Skeletal muscle tissue (tissue), 4 donors: ENCODE data around the gene FAM20B. TPM values are rescaled to one million over a fixed set of nuclear protein-coding genes. Genes with fewer than 3 reads are reported as not detected.

Experiments
- H3K27ac ChIP-seq: one replicate; pipeline ENCODE4 v1.7.0; 2013; ENCODE audit warnings: mild to moderate bottlenecking, low read depth, low read length, inconsistent platforms
- H3K27me3 ChIP-seq, 3 donors: one replicate each; pipeline ENCODE4 v1.7.0; 2013; ENCODE audit warnings: low read length in 3 of 3; ENCODE audit not compliant: control insufficient read depth in 3 of 3, insufficient read depth in 3 of 3
- H3K36me3 ChIP-seq, 3 donors: one replicate each; pipeline ENCODE4 v1.7.0; 2013; ENCODE audit warnings: low read length in 3 of 3; ENCODE audit not compliant: control insufficient read depth in 3 of 3, insufficient read depth in 3 of 3
- H3K4me1 ChIP-seq, 3 donors: one replicate each; pipeline ENCODE4 v1.7.0; 2013; ENCODE audit warnings: low read length in 3 of 3, mild to moderate bottlenecking in 3 of 3; ENCODE audit not compliant: control insufficient read depth in 3 of 3, insufficient read depth in 3 of 3
- H3K4me3 ChIP-seq, 3 donors: one replicate each; pipeline ENCODE4 v1.7.0; 2013; ENCODE audit warnings: low read length in 3 of 3
- H3K9ac ChIP-seq, 3 donors: one replicate each; pipeline ENCODE4 v1.7.0; 2013; ENCODE audit warnings: low read length in 3 of 3, mild to moderate bottlenecking in 3 of 3, moderate library complexity in 2 of 3, low read depth in 1 of 3
- H3K9me3 ChIP-seq, 3 donors: one replicate each; pipeline ENCODE4 v1.7.0; 2013; ENCODE audit warnings: low read length in 3 of 3; ENCODE audit not compliant: control insufficient read depth in 3 of 3
- total RNA-seq: library from RNA; depleted of rRNA; stranded (reverse); fragments of >200 nt; gene quantifications from one replicate; pipeline ENCODE4 v1.2.3, GENCODE V29; 2014
- donor health status: Osteomylitis.

FAM20B gene
- total RNA-seq, 1 donor from 2014 or later: 26.6 TPM

DNA sequence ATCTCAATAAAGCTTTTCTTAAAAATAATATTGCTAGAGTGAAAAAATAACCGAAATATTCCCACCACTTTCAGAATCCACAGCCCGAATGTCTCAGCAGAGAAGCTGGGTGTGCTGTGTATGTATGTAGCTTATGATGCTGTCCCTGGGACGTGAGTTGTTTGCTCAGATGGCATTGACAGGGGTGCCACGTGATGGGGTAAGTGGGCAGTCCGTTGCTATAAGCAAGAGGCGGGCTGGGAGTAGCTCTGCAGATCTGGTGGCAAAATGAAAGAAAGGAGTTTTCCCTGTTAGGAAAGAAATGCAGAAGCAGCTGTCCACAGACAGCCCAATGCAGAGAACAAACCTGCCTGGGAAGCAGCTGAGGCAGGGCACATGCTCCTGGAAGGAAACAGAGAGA is 3.8 kb upstream of the FAM20B start:
- H3K9ac ChIP-seq: peak overlapping the region in 1 of 3 donors; percentile 66
- no peaks in the 10 kb centered on the region for H3K9me3 ChIP-seq
- H3K36me3 ChIP-seq: no peaks in the 10 kb centered on the region
- H3K27me3 ChIP-seq: no peaks in the 10 kb centered on the region
- peaks cover 14 to 22% (median 15%) of the 10 kb centered on the region in 3 donors for H3K4me1 ChIP-seq
- H3K4me3 ChIP-seq: peak overlapping the region in 2 of 3 donors; percentile 59 to 61
- H3K27ac ChIP-seq: no peak overlapping the region

DNA sequence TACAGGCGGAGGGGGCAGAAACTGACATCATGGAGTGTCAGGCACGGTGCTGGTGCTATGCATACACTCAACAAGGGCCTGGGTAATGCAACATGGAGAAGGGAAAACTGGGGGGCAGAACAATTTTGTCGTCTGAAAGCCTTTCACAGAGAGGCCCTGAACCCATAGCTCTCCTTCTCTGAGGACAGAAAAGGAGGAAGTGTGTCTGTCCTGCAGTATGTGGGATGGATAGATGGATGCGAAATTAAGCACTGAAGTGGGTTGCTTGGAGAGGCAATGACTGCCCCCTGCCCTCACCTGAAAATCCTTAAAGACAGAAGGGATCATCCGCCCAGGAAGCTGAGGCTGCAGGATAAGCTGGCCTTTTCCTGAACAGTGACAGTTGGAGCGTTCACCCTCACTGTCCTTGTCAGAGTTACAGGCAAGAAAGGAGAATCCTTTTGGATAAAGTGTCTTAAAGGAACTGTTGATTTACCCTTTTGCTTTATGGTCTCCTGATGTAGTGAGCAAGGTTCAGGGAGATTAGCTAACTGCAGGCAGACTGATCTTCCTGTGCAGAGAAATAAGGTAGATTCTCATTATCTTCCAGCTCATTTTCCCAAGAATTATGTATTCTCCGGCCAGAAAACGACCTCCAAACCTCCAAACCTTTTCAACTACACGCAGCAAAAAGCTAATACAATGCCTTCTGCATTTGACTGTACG is 1.6 kb upstream of the FAM20B start:
- no peaks in the 10 kb centered on the region for H3K9me3 ChIP-seq
- H3K4me3 ChIP-seq: no peak overlapping the region
- H3K27ac ChIP-seq: no peak overlapping the region
- H3K36me3 ChIP-seq: no peaks in the 10 kb centered on the region
- no peak overlapping the region for H3K9ac ChIP-seq
- no peaks in the 10 kb centered on the region for H3K27me3 ChIP-seq
- peaks cover 17 to 24% (median 21%) of the 10 kb centered on the region in 3 donors for H3K4me1 ChIP-seq

DNA sequence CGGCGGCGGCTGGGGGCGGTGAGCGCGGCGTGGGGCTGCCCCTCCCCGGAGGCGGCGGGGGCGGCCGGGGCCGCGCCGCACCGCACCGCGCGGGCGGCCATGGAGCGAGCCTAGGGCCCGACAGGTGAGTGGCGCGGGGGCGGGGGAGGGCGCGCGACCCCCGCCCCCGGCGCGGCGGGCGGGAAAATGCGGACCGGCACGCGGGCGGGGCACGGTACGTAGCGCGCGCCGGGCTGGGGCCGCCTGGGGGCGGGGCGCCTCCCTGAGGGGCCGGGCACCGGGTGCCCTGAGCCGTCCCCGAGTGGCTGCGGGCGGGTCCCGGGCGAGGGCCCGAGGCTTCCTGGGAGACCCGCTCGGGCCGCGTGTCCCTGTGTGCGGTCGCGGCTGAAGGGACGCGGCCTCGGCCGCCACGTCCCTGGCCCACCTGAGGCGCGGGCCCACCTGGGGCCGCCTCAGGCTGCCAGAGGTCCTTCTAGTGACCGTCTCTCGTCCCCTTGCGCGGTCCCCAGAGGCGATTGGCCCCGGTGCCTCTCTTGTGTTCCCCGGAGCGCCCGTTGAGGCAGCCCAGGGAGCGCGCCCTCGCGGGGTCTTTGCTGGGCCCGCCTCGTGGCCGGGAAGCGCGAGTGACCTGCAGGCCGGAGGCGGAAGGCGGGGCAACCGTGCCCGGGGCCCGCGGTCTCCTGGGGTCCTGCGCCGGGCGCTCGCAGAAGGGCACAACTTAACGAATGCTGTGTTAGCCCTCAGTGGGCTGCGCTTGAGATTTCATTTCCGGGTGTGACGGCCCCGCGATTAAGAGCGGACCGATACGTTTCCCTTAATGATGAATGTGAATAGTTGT is 500 bp downstream of the FAM20B start:
- Histone ChIP-seq H3K9ac (peak overlapping the region; percentile 83 to 89 (median 83)), H3K27ac (peak overlapping the region; percentile 87), H3K27me3 (no peaks in the 10 kb centered on the region), H3K4me3 (peak overlapping the region; percentile 77 to 85 (median 84)), H3K4me1 (peaks cover 29 to 38% (median 30%) of the 10 kb centered on the region in 3 donors), H3K9me3 (no peaks in the 10 kb centered on the region), H3K36me3 (no peaks in the 10 kb centered on the region)

DNA sequence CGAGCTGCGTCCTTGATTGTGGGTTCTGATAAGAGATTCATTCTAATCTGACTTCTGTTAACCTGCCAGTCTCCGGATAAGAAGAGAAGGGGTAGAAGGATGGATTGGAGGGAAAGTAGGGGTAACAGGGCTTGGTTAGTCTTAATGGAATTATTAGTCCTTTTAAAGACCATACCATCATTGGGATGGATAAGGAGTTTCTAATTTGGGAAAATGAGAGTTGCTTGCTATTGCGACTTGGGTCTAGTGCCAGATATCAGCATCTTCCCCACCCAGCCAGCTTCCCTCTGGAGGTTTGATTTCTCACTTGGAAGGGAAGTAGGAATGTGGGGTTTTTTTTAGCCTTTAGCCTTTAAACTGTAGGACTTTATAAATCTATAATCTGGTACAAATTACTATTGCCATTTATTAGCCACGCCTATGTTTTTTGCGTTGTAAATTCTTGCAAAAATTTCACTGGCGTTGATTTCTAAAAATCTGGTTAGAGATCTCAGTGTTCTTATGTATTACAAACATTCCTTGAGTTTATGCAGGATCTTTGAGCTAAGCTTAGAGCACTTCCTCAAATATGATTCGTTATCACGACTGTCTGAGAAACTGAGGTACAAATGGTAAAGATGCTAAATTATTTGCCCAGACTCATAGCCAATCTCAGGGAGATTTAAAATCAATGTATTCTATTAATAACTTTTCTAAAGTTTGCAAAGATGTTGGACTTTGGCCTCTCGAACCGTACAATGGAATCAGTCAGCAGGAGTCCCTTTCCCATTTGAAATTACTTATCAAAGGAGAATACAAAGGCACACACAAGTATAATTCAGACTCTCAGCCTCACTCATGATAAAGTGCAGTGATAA is 1.3 kb downstream of the FAM20B start:
- Histone ChIP-seq H3K4me1 (peaks cover 32 to 41% (median 33%) of the 10 kb centered on the region in 3 donors), H3K27me3 (no peaks in the 10 kb centered on the region), H3K9ac (peak overlapping the region; percentile 83 to 89 (median 83)), H3K36me3 (no peaks in the 10 kb centered on the region), H3K27ac (peak overlapping the region; percentile 87), H3K9me3 (no peaks in the 10 kb centered on the region), H3K4me3 (peak overlapping the region; percentile 77 to 85 (median 84))

DNA sequence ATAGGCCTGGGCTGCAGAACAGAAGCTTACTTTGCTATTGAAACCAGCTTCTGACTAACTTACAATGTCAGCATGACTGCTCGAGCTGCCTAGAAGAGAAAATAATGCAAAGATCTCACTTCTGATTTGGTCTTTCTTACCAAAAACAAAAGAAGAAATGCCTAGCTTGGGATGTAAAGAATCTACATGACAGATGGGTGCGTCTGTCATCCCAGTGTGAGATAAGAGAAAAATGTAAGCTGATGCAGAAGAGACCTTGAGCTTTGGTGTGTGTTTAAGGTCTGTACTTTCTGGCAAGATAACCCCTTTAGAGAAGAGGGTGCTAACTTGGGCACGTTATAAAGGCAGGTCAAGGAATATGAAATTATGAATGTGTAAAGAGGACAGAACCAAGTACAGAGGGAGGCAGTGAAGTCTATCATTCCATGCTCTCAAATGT is 3.6 kb downstream of the FAM20B start:
- Histone ChIP-seq H3K4me3 (no peak overlapping the region), H3K4me1 (peaks cover 45 to 53% (median 49%) of the 10 kb centered on the region in 3 donors), H3K9ac (peak overlapping the region in 1 of 3 donors; percentile 30), H3K9me3 (no peaks in the 10 kb centered on the region), H3K27me3 (no peaks in the 10 kb centered on the region), H3K36me3 (no peaks in the 10 kb centered on the region), H3K27ac (no peak overlapping the region)

DNA sequence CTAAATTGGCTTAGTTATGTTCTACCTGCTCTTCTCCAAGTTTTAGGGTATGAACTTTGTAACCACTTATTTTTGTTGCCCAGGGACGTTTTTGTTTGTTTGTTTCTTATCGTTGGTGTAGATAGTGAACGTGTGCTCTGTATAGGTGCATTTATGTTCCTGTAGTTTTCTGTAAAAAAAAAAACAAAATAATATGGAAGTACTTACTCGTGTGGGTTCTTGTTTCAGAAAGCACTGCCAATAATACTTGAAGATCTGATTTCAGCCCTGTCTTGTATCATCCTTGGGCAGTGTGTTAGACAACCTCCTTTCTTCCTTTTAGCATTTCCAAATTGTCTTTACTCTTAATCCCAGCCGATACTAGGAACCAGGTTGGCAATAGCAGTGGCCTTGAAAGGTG is 4.4 kb downstream of the FAM20B start:
- H3K27me3 ChIP-seq: no peaks in the 10 kb centered on the region
- H3K4me3 ChIP-seq: no peak overlapping the region
- H3K27ac ChIP-seq: no peak overlapping the region
- peak overlapping the region in 1 of 3 donors; percentile 9 for H3K9ac ChIP-seq
- no peaks in the 10 kb centered on the region for H3K36me3 ChIP-seq
- H3K4me1 ChIP-seq: peaks cover 47 to 58% (median 48%) of the 10 kb centered on the region in 3 donors
- no peaks in the 10 kb centered on the region for H3K9me3 ChIP-seq

DNA sequence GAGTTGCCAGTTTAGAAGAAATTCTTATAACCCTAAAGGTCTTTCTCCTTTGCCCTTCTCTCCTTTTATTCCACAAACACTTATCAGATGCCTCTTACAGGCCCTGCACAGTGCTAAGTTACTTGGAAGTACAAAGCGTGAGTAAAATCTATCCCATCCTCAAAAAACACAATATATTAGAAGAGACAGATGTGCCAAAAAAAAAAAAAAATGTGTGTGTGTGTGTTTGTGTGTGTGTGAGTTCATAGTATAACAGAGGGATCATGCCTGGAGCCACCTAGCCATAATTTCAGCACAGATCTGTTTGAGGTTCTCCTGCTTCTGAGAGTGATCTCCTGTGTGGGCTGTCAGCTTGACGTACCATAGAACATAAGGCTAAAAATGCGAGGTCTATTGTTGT is 5.0 kb downstream of the FAM20B start:
- Histone ChIP-seq H3K9me3 (no peaks in the 10 kb centered on the region), H3K4me1 (peaks cover 44 to 58% (median 50%) of the 10 kb centered on the region in 3 donors), H3K27me3 (no peaks in the 10 kb centered on the region), H3K9ac (peak overlapping the region in 1 of 3 donors; percentile 9), H3K4me3 (no peak overlapping the region), H3K36me3 (no peaks in the 10 kb centered on the region), H3K27ac (no peak overlapping the region)

DNA sequence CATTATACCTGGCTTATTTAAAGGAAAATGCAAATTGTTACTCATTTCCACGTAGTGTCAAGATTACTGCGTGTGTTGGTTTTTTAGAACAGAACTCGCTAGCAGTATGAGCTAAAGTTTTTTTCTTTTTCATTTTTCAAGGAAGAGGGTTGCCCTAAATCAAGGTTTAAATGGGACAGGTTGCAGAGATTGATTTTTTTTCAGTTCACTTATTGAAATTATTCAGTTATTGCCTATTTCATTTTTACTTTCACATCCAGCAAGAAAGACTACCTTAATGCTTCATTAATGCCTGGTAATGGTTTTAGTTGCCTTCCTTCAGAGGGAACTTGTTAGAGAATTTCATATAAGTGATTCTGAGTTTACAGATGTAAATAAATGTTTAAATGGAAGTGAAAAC is 5.6 kb downstream of the FAM20B start:
- H3K9ac ChIP-seq: no peak overlapping the region
- H3K4me3 ChIP-seq: no peak overlapping the region
- no peaks in the 10 kb centered on the region for H3K36me3 ChIP-seq
- H3K4me1 ChIP-seq: peaks cover 44 to 58% (median 50%) of the 10 kb centered on the region in 3 donors
- peak overlapping the region; percentile 14 for H3K27ac ChIP-seq
- no peaks in the 10 kb centered on the region for H3K27me3 ChIP-seq
- no peaks in the 10 kb centered on the region for H3K9me3 ChIP-seq

DNA sequence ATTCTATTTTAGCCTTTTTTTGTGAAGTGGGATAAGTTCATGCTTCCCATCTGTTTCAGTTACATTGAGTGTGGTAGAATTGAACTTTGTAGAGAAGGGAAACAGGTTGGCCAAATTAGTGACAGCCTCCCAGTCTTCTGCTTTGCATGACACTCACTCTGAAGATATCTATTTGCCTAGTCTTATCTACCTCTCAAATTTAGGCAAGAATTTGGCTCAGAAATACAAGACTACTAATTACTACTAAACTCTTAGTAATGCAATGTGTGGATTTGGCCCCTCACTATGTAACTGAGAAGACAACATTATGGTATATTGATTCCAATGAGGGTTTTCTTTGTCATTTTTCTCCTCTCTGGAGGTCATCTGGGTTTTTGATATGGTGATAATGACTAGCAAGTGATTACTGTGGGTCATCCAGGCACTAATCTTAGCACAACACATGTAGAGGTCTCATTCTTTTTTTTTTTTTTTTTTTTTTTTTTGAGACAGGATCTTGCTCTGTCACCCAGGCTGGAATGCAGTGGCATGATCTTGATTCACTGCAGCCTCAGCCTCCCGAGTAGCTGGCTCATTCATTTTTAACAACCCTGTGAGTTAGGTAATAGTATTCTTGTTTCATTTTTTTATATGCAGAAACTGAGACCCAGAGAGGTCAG is 6.3 kb downstream of the FAM20B start:
- H3K4me3 ChIP-seq: no peak overlapping the region
- no peaks in the 10 kb centered on the region for H3K27me3 ChIP-seq
- peaks cover 41 to 60% (median 46%) of the 10 kb centered on the region in 3 donors for H3K4me1 ChIP-seq
- H3K27ac ChIP-seq: peak overlapping the region; percentile 14
- H3K9ac ChIP-seq: peak overlapping the region in 1 of 3 donors; percentile 7
- no peaks in the 10 kb centered on the region for H3K9me3 ChIP-seq
- no peaks in the 10 kb centered on the region for H3K36me3 ChIP-seq
